ENCODE results near the gene OR2T5. TPM values are rescaled to one million over a fixed set of nuclear protein-coding genes. Genes with fewer than 3 reads are reported as not detected.
"Not testable (repeated sequence)": the region's sequence is repeated elsewhere in the genome, so short reads cannot be mapped to it uniquely, and the experiment has no call there.

The OR2T5 gene
- total and polyA plus RNA-seq, 10 of the 15 experiments (the other 5 are each of a cell fraction or from before 2014, with no cell fraction given), result 0.07 to 1.5 (median 0.59) TPM; not detected in 1

- intact Hi-C loops (cut with micrococcal nuclease; ENCODE audit: unreplicated experiment); DNase-seq (ENCODE audit: low read depth, low spot score); H2AFZ ChIP-seq (ENCODE audit: control insufficient read depth, low read depth, low read length); ATAC-seq; POLR2A ChIA-PET; H3K4me3 ChIP-seq; FAIRE-seq; RAD21 ChIA-PET (ENCODE audit: unreplicated experiment); in situ Hi-C loops (cut with MboI); H3K27ac ChIP-seq (ENCODE audit: control insufficient read depth, insufficient read depth); H3K9ac ChIP-seq (ENCODE audit: control insufficient read depth, insufficient read depth, low read length); H3K79me2 ChIP-seq (ENCODE audit: control insufficient read depth, insufficient read depth, low read length); CTCF ChIA-PET; H3K4me2 ChIP-seq (ENCODE audit: control insufficient read depth, insufficient read depth); SMC1A ChIA-PET (ENCODE audit: uncharacterized antibody, unreplicated experiment); H4K20me1 ChIP-seq (ENCODE audit: control insufficient read depth, insufficient read depth); H3K4me1 ChIP-seq (ENCODE audit: control insufficient read depth, insufficient read depth, low read length); H3K36me3 ChIP-seq (ENCODE audit: control insufficient read depth in 2 of 2, insufficient read depth in 2 of 2, low read length in 1 of 2); H3K27me3 ChIP-seq (replicated peaks in 1 of 2; ENCODE audit: control insufficient read depth in 2 of 2, insufficient read depth in 2 of 2, low read length in 1 of 2); BruUV-seq (replicated peaks): not testable (repeated sequence)
- no CpG with 5 or more reads among the region's 2 CpGs for WGBS (ENCODE audit: insufficient coverage, insufficient replicate concordance, low lambda C conversion rate, missing lambda C conversion rate)
- peaks cover 16% of the 10 kb centered on the region for H3K9me3 ChIP-seq (replicated peaks; ENCODE audit: control insufficient read depth, insufficient read depth, low read length)
Measured at GRCh38 chr1:248456635-248457034, 31.8 kb upstream of the OR2T5 start.

GRCh38 chr1:248459117-248459516, 29.3 kb upstream of the OR2T5 start:
- H3K36me3 ChIP-seq (ENCODE audit: control insufficient read depth in 2 of 2, insufficient read depth in 2 of 2, low read length in 1 of 2); DNase-seq (ENCODE audit: low read depth, low spot score); in situ Hi-C loops (cut with MboI); intact Hi-C loops (cut with micrococcal nuclease; ENCODE audit: unreplicated experiment); H3K79me2 ChIP-seq (ENCODE audit: control insufficient read depth, insufficient read depth, low read length); H3K27me3 ChIP-seq (replicated peaks in 1 of 2; ENCODE audit: control insufficient read depth in 2 of 2, insufficient read depth in 2 of 2, low read length in 1 of 2); POLR2A ChIA-PET; H2AFZ ChIP-seq (ENCODE audit: control insufficient read depth, low read depth, low read length); H3K27ac ChIP-seq (ENCODE audit: control insufficient read depth, insufficient read depth); CTCF ChIA-PET; SMC1A ChIA-PET (ENCODE audit: uncharacterized antibody, unreplicated experiment); H3K4me1 ChIP-seq (ENCODE audit: control insufficient read depth, insufficient read depth, low read length); RAD21 ChIA-PET (ENCODE audit: unreplicated experiment); ATAC-seq; H3K4me2 ChIP-seq (ENCODE audit: control insufficient read depth, insufficient read depth); H4K20me1 ChIP-seq (ENCODE audit: control insufficient read depth, insufficient read depth); BruUV-seq (replicated peaks); H3K9ac ChIP-seq (ENCODE audit: control insufficient read depth, insufficient read depth, low read length); H3K4me3 ChIP-seq; FAIRE-seq: not testable (repeated sequence)
- WGBS (ENCODE audit: insufficient coverage, insufficient replicate concordance, low lambda C conversion rate, missing lambda C conversion rate), result 81% methylated on average over 7 of the region's 7 CpGs
- H3K9me3 ChIP-seq (replicated peaks; ENCODE audit: control insufficient read depth, insufficient read depth, low read length), result peaks cover 13% of the 10 kb centered on the region
